Gastrocnemius medialis (tissue), 4 donors: ENCODE results near the gene GDF7.

ENCODE experiments used
- POLR2A ChIP-seq, 2 donors: fragments of 450-650 bp; IDR thresholded peaks; one replicate each; pipeline ENCODE4 v1.6.1; 2017; ENCODE audit warnings: antibody characterized with exemption in 2 of 2, mild to moderate bottlenecking in 2 of 2, moderate library complexity in 2 of 2
- TF ChIP-seq, protein P1 (sequence below), 5 experiments: fragments of 450-650 bp in 3 of 5; fragments of 200-600 bp in 2 of 5; sonication (generic) in 2 of 5; IDR thresholded peaks in 4 of 5; conservative IDR thresholded peaks in 1 of 5; 1 replicate in 4 of 5; 2 replicates in 1 of 5; pipeline ENCODE4 v1.5.1; 2016 to 2019; ENCODE audit warnings: antibody characterized with exemption in 5 of 5, mild to moderate bottlenecking in 3 of 5, moderate library complexity in 3 of 5

DNA sequence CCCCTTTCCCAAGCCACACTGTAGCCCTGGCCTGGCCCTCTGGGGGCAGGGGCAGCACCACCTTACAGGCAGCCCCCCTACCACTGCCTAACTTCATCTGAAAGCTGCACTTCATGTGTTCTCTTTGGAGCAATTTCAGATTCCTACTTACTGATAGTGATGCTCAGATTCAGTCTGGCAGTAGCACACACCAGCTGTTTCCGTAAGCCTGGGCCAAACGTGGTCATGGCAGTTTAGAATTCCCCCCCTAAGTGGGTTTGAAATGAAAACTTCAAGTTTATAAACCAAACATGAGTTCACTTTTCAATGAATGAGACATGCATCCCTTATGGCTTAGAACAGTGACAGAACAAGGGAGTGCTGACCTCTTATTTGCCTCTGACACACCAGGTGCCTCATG, 29.4 kb downstream of the GDF7 start:
- TF ChIP-seq, protein P1, sequence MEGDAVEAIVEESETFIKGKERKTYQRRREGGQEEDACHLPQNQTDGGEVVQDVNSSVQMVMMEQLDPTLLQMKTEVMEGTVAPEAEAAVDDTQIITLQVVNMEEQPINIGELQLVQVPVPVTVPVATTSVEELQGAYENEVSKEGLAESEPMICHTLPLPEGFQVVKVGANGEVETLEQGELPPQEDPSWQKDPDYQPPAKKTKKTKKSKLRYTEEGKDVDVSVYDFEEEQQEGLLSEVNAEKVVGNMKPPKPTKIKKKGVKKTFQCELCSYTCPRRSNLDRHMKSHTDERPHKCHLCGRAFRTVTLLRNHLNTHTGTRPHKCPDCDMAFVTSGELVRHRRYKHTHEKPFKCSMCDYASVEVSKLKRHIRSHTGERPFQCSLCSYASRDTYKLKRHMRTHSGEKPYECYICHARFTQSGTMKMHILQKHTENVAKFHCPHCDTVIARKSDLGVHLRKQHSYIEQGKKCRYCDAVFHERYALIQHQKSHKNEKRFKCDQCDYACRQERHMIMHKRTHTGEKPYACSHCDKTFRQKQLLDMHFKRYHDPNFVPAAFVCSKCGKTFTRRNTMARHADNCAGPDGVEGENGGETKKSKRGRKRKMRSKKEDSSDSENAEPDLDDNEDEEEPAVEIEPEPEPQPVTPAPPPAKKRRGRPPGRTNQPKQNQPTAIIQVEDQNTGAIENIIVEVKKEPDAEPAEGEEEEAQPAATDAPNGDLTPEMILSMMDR (IDR thresholded peaks at IDR 0.05 in 4 of 5, conservative IDR thresholded peaks at IDR 0.05 in 1 of 5) = no peak
- no peak for TF ChIP-seq POLR2A (IDR thresholded peaks at IDR 0.05)
